GM21381 (cell line): ENCODE data around the gene CD8A.
"Not testable (repeated sequence)": the region's sequence is repeated elsewhere in the genome, so short reads cannot be mapped to it uniquely, and the experiment has no call there.

Experiments used
- ATAC-seq: cut with Tn5 transposase; IDR thresholded peaks from one replicate; pipeline ENCODE4 v1.9.1; 2021; ENCODE audit warnings: mild to moderate bottlenecking, moderate library complexity; ENCODE audit not compliant: unreplicated experiment

Gene CD8A

DNA sequence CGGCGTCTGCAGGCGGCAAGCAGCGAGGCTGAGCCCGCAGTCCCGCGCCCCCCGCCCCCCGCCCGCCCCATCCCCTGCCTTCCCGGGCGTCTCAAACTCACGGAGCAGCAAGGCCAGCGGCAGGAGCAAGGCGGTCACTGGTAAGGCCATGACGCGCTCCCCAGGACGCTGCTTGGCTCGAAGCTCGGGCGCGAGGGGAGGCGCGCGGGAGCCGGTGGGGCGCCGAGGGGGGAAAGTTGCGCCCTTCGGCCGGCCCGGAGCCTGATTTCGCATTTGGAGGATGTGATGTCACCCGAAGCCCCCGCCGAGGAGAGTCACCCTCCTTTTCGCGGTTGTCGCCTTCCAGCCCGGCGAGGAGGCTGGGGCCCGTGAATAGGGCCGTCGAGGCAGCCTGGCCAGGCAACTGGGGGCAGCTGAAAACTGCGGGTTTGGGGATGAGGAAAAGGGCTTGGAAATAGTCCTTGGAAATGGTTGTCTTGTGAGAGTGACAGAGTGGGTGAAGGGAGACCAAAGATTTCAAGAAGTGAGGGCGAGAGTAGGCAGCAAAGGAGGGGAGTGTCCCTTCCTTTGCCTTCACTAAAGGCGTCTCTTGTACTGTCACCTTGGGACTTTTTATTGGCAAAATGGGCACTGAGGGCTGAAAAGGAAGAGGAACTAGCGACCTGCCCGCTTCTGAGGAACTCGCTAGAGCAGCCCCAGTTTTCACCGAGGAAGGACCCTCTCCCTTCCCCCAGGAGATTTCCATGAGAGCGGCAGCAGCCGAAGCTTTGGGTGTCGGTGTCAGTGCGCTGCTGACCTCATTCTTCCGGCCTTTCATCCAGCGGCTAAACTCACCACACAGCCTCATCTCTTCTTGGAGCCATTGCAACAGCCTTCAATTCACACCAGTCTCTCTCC lies at the start of gene CD8A:
Gene CD8A, minus strand, starts transcription at position 238 of the 897 bp plus-strand sequence. Its CDS starts 88 bp downstream, at position 150.
- no peak for ATAC-seq

- not testable (repeated sequence) for ATAC-seq
Observed at GRCh38 chr2:86839871-86840548, 49.3 kb upstream of the CD8A start.

DNA sequence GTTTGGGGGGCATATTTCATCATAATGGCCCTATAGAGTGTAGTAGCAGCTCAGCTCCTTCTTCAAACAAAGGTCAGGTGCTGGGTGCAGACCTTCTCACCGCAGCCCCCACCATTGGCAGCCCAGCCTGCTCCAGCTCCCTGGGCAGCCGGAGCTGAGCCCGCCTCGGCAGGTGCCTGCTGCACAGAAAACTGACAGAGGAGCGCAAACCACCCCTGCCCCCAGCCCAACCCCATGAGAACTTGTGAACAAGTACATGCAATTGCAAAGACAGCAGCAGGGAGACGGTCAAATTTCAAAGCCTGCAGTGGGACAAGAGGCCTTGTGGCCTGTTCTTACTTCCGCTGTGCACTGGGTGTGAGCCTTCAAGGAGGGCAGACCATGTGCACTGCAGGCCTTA lies 48.7 kb upstream of the CD8A start:
- ATAC-seq = not testable (repeated sequence)

- ATAC-seq = not testable (repeated sequence)
Observed at GRCh38 chr2:86837714-86838113, 47.0 kb upstream of the CD8A start.

DNA sequence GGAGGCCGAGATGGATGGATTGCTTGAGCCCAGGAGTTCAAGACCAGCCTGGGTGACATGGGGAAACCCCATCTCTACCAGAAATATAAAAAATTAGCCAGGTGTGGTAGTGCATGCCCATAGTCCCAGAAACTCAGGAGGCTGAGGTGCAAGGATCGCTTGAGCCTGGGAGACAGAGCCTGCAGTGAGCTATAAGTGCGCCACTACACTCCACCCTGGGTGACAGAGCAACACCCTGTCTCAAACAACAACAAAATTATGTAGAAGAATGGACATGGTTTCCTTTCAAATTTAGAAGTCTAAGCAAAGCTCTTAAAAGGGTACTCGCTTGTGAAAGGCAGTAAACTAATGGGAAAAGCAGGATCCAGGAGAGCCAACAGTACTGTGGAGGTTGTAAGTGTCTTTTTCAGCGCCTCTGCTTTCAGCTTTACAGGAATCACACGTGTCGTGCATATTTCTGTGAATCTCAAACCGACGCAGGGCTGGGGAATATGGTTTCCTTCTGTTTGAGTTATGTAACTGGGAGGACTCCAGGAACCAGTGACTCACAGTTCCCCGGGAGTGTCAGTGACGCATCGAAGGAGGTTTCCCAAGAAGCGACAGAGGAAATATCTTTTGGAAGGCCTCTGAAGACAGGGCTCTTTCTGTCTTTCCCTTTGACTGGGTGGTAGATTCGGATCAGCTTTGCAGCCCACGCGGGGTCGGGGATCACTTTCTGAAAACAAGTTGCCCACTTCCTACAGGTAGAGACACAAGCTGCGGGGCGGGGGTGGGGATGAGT lies 46.4 kb upstream of the CD8A start:
- not testable (repeated sequence) for ATAC-seq

GRCh38 chr2:86835548-86835889 lies 44.8 kb upstream of the CD8A start:
- ATAC-seq = not testable (repeated sequence)

- no peak for ATAC-seq
Observed at GRCh38 chr2:86833315-86833714, 42.6 kb upstream of the CD8A start.

- no peak for ATAC-seq
Observed at GRCh38 chr2:86832334-86833096, 41.8 kb upstream of the CD8A start.

DNA sequence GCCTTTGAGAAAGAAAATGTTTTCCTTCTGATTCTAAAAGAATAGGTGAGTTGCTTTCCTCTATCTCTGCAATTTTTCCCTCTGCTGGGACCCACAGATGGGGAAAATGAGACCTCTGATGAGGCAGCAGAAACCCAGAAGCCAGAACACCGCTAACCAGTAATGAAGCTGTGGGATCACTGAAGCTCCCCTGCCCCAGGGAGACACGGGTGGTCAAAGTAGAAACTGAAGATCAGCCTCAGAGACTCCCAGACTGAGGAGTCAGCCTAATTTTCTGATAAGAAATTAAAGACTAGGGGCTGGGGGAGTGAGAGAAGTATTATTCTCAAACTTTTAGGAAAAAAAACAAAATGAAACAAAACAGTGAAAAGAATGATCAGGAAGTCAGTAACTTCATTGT lies 40.8 kb upstream of the CD8A start:
- ATAC-seq = no peak

DNA sequence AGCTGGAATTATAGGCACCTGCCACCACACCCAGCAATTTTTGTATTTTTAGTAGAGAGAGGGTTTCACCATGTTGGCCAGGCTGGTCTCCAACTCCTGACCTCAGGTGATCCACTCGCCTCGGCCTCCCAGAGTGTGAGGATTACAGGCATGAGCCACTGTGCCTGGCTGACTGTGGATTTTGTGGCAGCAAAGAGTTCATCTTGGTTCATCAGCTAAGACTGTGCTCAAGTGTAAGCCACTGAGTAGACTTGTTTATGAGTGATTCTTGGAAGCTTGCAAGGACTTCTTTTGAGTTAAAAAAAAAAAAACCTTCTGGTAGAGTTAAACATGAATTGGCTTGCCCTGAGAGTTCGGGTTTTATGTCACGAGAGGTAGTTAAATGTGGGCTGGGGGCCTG lies 36.2 kb upstream of the CD8A start:
- ATAC-seq = no peak

GRCh38 chr2:86825693-86826381 lies 35.1 kb upstream of the CD8A start:
- no peak for ATAC-seq

DNA sequence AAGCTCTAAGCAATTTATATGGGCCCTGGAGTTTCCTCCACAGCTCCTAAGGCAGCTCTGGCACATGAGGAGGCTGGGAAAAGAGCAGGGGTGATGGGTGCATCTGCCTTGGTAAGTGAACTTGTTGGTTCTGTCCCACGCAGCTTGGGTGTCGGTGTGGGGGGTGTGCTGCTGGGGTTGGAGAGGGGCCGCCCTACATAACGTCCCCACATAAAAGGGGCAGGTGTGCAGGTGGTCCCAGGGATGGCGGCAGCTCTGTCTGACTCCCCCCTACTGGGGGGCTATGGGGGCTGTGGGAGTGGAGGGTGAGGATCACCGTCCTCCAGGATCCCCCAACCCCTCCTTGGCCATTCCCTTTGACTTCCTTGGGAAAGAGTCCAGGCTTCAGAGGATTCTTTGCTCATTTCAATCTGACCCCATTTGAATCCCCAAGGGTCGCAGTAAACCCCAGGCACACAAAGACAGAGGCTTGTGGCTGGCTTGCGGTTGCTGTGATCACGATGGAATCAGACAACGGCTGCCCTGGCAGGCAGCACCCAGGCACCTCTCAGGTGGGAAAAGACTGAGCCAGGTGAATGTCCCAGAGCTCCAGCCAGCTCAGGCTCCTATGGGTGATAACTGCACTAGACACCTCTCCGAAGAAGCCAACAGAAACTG lies 34.5 kb upstream of the CD8A start:
- ATAC-seq = no peak

DNA sequence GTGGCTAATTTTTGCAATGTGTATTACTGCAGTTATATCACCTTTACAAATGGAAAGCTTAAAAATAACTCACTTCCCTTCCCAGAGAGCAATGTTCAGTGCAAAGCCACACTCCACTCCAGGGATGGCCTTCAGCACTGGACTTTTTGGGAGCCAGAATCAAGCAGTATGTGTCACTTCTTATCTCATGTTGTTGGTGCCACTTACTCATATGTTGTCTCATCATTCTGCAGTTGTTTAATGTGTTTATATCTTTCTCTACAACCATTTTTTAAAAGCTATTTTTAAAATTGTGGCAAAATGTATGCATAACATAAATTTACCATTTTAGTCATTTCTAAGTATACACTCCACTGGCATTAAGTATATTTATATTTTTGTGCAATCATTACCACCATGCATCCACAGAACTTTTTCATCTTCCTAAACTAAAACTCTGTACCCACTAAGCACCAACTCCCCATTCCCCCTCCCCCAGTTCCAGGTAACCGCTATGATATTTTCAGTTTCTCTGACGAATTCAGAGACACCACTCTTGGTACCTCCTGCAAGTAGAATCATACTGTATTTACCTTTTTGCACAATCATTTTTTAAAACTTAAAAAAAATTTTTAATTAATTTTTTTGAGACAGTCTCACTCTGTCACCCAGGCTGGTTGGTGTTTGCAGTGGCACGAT lies 32.1 kb upstream of the CD8A start:
- ATAC-seq = no peak

GRCh38 chr2:86821842-86822241 lies 31.1 kb upstream of the CD8A start:
- ATAC-seq = no peak

DNA sequence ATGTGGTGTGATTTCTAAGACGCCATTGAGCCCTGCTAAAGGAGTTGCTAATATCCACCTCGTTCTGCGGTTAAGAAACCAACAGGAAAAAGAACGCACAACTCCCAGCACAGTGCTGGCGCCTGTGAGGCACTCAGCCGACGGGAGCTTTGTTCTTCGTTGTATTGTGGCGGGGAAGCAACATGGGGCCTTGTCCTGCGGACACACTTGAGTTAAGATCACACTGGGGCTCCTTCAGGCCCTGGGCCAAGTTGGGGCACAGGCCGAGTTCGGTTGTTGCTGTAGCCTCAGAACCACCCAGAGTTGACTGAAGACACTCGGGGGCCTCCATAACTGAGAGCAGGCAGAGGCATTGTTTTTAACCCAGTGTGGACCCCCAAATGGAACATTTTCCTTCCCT lies 30.6 kb upstream of the CD8A start:
- ATAC-seq = no peak

DNA sequence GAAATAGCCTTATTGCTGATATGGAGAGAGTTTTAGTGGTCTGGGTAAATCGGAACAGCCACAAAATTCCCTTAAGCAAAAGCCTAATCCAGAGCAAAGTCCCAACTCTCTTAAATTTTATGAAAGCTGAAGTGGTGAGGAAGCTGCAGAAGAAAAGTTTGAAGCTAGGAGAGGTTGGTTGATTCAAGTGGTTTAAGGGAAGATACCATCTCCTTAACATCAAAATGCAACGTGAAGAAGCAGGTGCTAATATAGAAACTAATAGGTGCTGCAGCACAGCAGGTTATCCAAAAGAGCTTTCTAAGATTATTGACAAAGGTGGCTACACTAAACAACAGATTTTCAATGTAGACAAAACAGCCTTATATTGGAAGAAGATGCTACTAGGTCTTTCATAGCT lies 28.2 kb upstream of the CD8A start:
- no peak for ATAC-seq

- ATAC-seq = no peak
Observed at GRCh38 chr2:86818114-86818801, 27.5 kb upstream of the CD8A start.

- no peak for ATAC-seq
Observed at GRCh38 chr2:86815611-86816010, 24.9 kb upstream of the CD8A start.
